ENCODE data around the gene ZNF407. TPM values are rescaled to one million over a fixed set of nuclear protein-coding genes. Genes with fewer than 3 reads are reported as not detected.

Gene ZNF407
- total and polyA plus RNA-seq, 12 donors = 2.5 to 14.9 (median 12.7) TPM

DNA sequence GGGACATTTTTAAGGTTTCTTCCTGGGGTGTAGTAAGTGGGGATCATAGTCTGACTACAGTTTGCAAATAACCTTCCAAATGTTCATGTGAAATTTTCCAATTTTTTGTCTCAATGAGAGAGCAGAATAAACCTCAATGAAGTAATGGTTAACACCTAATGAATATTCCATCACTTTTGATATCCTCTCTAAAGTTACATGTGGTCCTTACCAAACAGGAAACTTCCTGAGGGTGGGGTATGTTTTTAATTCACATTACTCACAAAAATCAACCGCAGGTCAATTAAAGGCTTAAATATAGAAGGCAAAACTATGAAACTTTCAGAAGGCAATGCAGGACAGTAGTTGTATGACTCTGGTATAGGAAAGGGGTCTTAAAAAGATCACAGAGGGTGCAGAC is 13.2 kb downstream of the ZNF407 start:
- Histone ChIP-seq H3K4me3 (no peak overlapping the region), H3K27me3 (no peaks in the 10 kb centered on the region), H3K9me3 (peaks cover 0 to 12% (median 0%) of the 10 kb centered on the region in 11 donors), H3K36me3 (no peaks in the 10 kb centered on the region), H3K4me1 (peaks cover 0 to 18% (median 11%) of the 10 kb centered on the region in 9 donors), H3K27ac (no peak overlapping the region)
- ATAC-seq = no peak
- intact Hi-C loops (cut with DNase I) = no loop called here
- 61 to 81% methylated on average over 1 of the region's 1 CpG for WGBS, 2 donors
- TF ChIP-seq CTCF (IDR thresholded peaks at IDR 0.05) = no peak
- DNase-seq = no peak

- DNase-seq (no peak), ATAC-seq (no peak)
- TF ChIP-seq CTCF (IDR thresholded peaks at IDR 0.05) = no peak
- H3K4me3 ChIP-seq = no peak overlapping the region
- H3K36me3 ChIP-seq = no peaks in the 10 kb centered on the region
- no peaks in the 10 kb centered on the region for H3K27me3 ChIP-seq
- peaks cover 0 to 12% (median 0%) of the 10 kb centered on the region in 11 donors for H3K9me3 ChIP-seq
- H3K27ac ChIP-seq = no peak overlapping the region
- peaks cover 0 to 18% (median 11%) of the 10 kb centered on the region in 9 donors for H3K4me1 ChIP-seq
- WGBS, 2 donors = 72 to 78% methylated on average over 4 of the region's 4 CpGs
- intact Hi-C loops (cut with DNase I) = no loop called here
These were observed 14.1 kb downstream of the ZNF407 start for GRCh38 chr18:74611765-74612164.

DNA sequence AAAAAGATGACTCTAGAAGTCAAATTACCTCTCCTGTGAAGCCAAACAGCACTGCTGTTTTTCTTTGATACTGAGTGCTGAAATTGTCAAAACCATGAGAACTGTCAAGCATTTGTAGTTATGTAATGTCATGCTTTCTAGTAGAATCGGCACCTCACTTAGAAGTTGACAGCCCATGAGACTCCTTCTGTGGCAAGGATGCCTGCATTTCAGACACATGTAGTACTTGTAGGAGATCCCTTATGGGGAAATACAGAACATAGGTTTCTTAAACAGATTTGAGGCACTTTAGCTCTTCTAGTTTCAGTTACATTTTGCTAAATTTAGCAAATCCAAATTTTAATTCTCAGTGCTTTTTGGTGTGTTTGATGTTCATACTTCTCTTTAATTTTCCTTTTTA is 15.7 kb downstream of the ZNF407 start:
- Histone ChIP-seq H3K9me3 (peaks cover 0 to 12% (median 0%) of the 10 kb centered on the region in 11 donors), H3K36me3 (no peaks in the 10 kb centered on the region), H3K27ac (no peak overlapping the region), H3K4me3 (no peak overlapping the region), H3K27me3 (no peaks in the 10 kb centered on the region), H3K4me1 (peaks cover 0 to 24% (median 11%) of the 10 kb centered on the region in 9 donors)
- intact Hi-C loops (cut with DNase I) = no loop called here
- WGBS, 2 donors = 66 to 75% methylated on average over 1 of the region's 1 CpG
- no peak for DNase-seq
- no peak for TF ChIP-seq CTCF (IDR thresholded peaks at IDR 0.05)
- ATAC-seq = no peak

DNA sequence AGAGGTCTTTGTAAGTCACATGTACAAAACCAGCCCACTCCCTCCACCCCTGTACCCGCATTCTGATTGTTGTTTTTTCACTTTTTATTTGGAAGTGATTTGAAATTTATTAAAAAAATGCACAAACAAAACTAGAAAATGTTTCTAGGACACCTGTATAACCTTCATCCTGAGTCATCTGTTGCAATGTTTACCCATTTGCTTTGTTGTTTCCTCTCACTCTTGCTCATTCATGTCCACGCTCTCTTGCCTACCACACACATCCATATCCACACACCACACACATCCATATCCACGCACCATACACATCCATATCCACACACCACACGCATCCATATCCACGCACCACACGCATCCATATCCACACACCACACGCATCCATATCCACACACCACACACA is 18.8 kb downstream of the ZNF407 start:
- WGBS, 2 donors = 59 to 77% methylated on average over 7 of the region's 7 CpGs
- Histone ChIP-seq H3K36me3 (no peaks in the 10 kb centered on the region), H3K4me1 (peaks cover 0 to 16% (median 8%) of the 10 kb centered on the region in 9 donors), H3K27me3 (no peaks in the 10 kb centered on the region), H3K27ac (no peak overlapping the region), H3K4me3 (no peak overlapping the region), H3K9me3 (peaks cover 0 to 12% (median 0%) of the 10 kb centered on the region in 11 donors)
- ATAC-seq (peak in 1 of 8 donors; percentile 13), DNase-seq (no peak)
- no peak for TF ChIP-seq CTCF (IDR thresholded peaks at IDR 0.05)
- intact Hi-C loops (cut with DNase I) = no loop called here
